HepG2 (cell line): ENCODE measurements around the gene HOXA9. TPM values are rescaled to one million over a fixed set of nuclear protein-coding genes. Genes with fewer than 3 reads are reported as not detected.
A peak's percentile ranks its signal among the peaks of the same experiment; 100 is the strongest.

Source experiments
- CENPT ChIP-seq: sonication (generic); formaldehyde crosslinking; IDR thresholded peaks from 2 replicates; pipeline ENCODE4 v1.8.0; 2022; ENCODE audit warnings: low read depth, mild to moderate bottlenecking, moderate library complexity, missing genetic modification reagents
- GMEB1 ChIP-seq: sonication (generic); formaldehyde crosslinking; IDR thresholded peaks from 2 replicates; pipeline ENCODE4 v1.5.1; 2020; ENCODE audit warnings: missing genetic modification reagents, mild to moderate bottlenecking, borderline replicate concordance
- HOMEZ ChIP-seq: IDR thresholded peaks from 2 replicates; pipeline ENCODE4 v1.6.1; 2016; ENCODE audit warnings: low read depth
- NFAT5 ChIP-seq: sonication (generic); formaldehyde crosslinking; IDR thresholded peaks from 2 replicates; pipeline ENCODE4 v1.4.0; 2020; ENCODE audit warnings: missing genetic modification reagents
- RARG ChIP-seq: sonication (generic); formaldehyde crosslinking; IDR thresholded peaks from 2 replicates; pipeline ENCODE4 v1.4.0; 2020; ENCODE audit warnings: low read depth, mild to moderate bottlenecking, missing genetic modification reagents
- RFX5 ChIP-seq: IDR thresholded peaks from 2 replicates; pipeline ENCODE4 v1.6.1; 2011; ENCODE audit warnings: low read depth, low read length, improper control_type of control experiment
- SKIL ChIP-seq: sonication (generic); formaldehyde crosslinking; IDR thresholded peaks from 2 replicates; pipeline ENCODE4 v1.8.0; 2022; ENCODE audit warnings: missing genetic modification reagents, mild to moderate bottlenecking, moderate library complexity, borderline replicate concordance
- TERF1 ChIP-seq: sonication (generic); formaldehyde crosslinking; IDR thresholded peaks from 2 replicates; pipeline ENCODE4 v1.8.0; 2022; ENCODE audit warnings: mild to moderate bottlenecking, missing genetic modification reagents, moderate library complexity
- ZNF331 ChIP-seq: sonication (generic); formaldehyde crosslinking; IDR thresholded peaks from 2 replicates; pipeline ENCODE4 v1.4.0; 2020; ENCODE audit warnings: missing genetic modification reagents
- ZSCAN29 ChIP-seq: sonication (generic); formaldehyde crosslinking; conservative IDR thresholded peaks from 2 replicates; pipeline ENCODE4 v1.4.0; 2020; ENCODE audit warnings: mild to moderate bottlenecking, missing genetic modification reagents
- polyA plus RNA-seq, 8 experiments: library from polyadenylated mRNA; depleted of rRNA in 3 of 8; stranded (reverse) in 7 of 8; unstranded in 1 of 8; fragments of >200 nt; fragmentation: Illumina TruSeq in 4 of 8; extraction: Trizol in 4 of 8; gene quantifications; 2 replicates each; pipeline versions ENCODE4 v1.2.1 to v1.2.3, GENCODE V29; 2011 to 2016; ENCODE audit warnings: low read depth in 4 of 8, missing spikeins in 1 of 8, mixed read lengths in 1 of 8; ENCODE audit not compliant: insufficient read depth in 1 of 8
- total RNA-seq, 5 experiments: library from RNA; depleted of rRNA; stranded (reverse); fragments of >200 nt; fragmentation: Illumina TruSeq; extraction: Trizol; gene quantifications; 2 replicates each; pipeline ENCODE4 v1.2.3, GENCODE V29; 2016; ENCODE audit warnings: low read depth in 1 of 5
- TF ChIP-seq, protein P1 (sequence below): sonication (generic); formaldehyde crosslinking; IDR thresholded peaks from 2 replicates; pipeline ENCODE4 v1.4.0; 2020; ENCODE audit warnings: missing genetic modification reagents

The HOXA9 gene
- total and polyA plus RNA-seq, 2 of the 13 experiments (the other 11 are each of a cell fraction or from before 2014, with no cell fraction given): not detected

DNA sequence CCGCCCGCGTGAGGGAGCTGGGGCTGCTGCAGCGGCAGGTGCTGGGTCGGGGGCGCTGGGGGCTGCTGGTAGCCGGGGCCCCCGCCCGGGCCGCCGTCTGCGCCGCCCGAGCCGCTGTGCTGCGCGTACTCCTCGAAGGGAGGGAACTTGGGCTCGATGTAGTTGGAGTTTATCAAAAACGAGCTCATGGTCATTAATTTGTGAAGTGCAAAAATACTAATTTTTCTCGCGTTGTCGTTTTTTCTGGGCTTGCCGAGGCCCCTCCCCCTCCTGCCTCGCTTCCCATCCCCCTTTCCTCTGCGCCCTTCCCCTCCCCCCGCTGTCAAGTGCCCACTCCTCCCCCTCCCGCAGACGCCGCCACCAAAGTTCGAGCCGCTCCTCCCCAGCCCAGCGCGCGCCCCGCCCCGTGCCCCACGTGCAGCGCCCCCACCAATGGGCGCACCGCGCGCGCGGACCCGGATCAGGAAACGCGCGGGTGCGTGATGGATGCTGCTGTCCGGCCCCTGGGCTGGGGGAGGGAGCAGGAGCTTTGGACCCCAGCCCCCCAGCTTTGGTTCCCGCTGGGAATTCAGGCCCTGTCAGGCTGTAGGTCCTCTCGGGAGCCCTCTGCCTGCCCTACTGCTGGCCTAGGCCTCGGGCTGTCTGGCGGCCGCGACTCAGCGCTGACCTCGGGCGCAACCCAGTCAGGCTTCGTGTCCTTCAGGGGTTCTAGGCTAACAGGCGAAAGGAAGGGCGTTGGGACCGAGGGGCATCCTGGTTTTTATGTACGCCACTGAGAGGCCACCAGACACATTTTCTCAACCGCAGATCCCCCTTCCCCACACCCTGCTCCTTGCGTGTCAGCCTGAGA is 34.6 kb downstream of the HOXA9 start, which contains the start of gene HOXA4 (continued):
- TF ChIP-seq CENPT (no peak), TERF1 (CRISPR knock-in tag) (no peak), ZNF331 (no peak), RARG (CRISPR knock-in tag) (no peak), RFX5 (no peak), NFAT5 (CRISPR knock-in tag) (no peak), GMEB1 (CRISPR knock-in tag) (peak; percentile 84), ZSCAN29 (CRISPR knock-in tag) (no peak), HOMEZ (no peak), SKIL (CRISPR knock-in tag) (peak; percentile 72)
- TF ChIP-seq, protein P1, sequence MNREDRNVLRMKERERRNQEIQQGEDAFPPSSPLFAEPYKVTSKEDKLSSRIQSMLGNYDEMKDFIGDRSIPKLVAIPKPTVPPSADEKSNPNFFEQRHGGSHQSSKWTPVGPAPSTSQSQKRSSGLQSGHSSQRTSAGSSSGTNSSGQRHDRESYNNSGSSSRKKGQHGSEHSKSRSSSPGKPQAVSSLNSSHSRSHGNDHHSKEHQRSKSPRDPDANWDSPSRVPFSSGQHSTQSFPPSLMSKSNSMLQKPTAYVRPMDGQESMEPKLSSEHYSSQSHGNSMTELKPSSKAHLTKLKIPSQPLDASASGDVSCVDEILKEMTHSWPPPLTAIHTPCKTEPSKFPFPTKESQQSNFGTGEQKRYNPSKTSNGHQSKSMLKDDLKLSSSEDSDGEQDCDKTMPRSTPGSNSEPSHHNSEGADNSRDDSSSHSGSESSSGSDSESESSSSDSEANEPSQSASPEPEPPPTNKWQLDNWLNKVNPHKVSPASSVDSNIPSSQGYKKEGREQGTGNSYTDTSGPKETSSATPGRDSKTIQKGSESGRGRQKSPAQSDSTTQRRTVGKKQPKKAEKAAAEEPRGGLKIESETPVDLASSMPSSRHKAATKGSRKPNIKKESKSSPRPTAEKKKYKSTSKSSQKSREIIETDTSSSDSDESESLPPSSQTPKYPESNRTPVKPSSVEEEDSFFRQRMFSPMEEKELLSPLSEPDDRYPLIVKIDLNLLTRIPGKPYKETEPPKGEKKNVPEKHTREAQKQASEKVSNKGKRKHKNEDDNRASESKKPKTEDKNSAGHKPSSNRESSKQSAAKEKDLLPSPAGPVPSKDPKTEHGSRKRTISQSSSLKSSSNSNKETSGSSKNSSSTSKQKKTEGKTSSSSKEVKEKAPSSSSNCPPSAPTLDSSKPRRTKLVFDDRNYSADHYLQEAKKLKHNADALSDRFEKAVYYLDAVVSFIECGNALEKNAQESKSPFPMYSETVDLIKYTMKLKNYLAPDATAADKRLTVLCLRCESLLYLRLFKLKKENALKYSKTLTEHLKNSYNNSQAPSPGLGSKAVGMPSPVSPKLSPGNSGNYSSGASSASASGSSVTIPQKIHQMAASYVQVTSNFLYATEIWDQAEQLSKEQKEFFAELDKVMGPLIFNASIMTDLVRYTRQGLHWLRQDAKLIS (CRISPR knock-in tag): no peak
